Mesothelial cell of epicardium (in vitro differentiated cells): ENCODE measurements around the gene PXK. TPM values are rescaled to one million over a fixed set of nuclear protein-coding genes. Genes with fewer than 3 reads are reported as not detected.
A peak's percentile ranks its signal among the peaks of the same experiment; 100 is the strongest.

Experiments used
- DNase-seq, 2 experiments: peaks; one replicate each; pipeline ENCODE4 v3.0.0; 2021; ENCODE audit warnings: low spot score in 2 of 2; ENCODE audit not compliant: unreplicated experiment in 2 of 2
- H3K27ac Mint-ChIP-seq: 2 replicates; pipeline ENCODE4 v1.8.0; 2021; ENCODE audit warnings: mixed read lengths
- H3K27me3 Mint-ChIP-seq: 2 replicates; pipeline ENCODE4 v1.8.0; 2021; ENCODE audit warnings: low read depth, mixed read lengths
- H3K36me3 Mint-ChIP-seq: 2 replicates; pipeline ENCODE4 v1.8.0; 2021; ENCODE audit warnings: mixed read lengths
- H3K4me1 Mint-ChIP-seq: 2 replicates; pipeline ENCODE4 v1.8.0; 2021; ENCODE audit warnings: mixed read lengths
- H3K4me3 Mint-ChIP-seq: 2 replicates; pipeline ENCODE4 v1.8.0; 2021; ENCODE audit warnings: mild to moderate bottlenecking, moderate library complexity, mixed read lengths
- H3K9me3 Mint-ChIP-seq: 2 replicates; pipeline ENCODE4 v1.8.0; 2021; ENCODE audit warnings: mixed read lengths
- CTCF ChIP-seq: fragments of 200-600 bp; sonication (generic); IDR thresholded peaks from one replicate; pipeline ENCODE4 v1.5.0; 2021; ENCODE audit warnings: antibody characterized with exemption; ENCODE audit not compliant: unreplicated experiment
- total RNA-seq: library from RNA; stranded (reverse); gene quantifications from 3 replicates; pipeline ENCODE4 v1.2.1, GENCODE V29; 2021

The PXK gene
- total RNA-seq, 1 donor from 2014 or later: 15.9 TPM

- H3K4me1 Mint-ChIP-seq: peaks cover 48% of the 10 kb centered on the region
- H3K36me3 Mint-ChIP-seq: no peaks in the 10 kb centered on the region
- H3K27me3 Mint-ChIP-seq: no peaks in the 10 kb centered on the region
- H3K4me3 Mint-ChIP-seq: peak overlapping the region; percentile 27
- no peaks in the 10 kb centered on the region for H3K9me3 Mint-ChIP-seq
- DNase-seq: no peak
- TF ChIP-seq CTCF: no peak
- H3K27ac Mint-ChIP-seq: peak overlapping the region; percentile 94
Measured at GRCh38 chr3:58388550-58389091, 55.9 kb downstream of the PXK start.

DNA sequence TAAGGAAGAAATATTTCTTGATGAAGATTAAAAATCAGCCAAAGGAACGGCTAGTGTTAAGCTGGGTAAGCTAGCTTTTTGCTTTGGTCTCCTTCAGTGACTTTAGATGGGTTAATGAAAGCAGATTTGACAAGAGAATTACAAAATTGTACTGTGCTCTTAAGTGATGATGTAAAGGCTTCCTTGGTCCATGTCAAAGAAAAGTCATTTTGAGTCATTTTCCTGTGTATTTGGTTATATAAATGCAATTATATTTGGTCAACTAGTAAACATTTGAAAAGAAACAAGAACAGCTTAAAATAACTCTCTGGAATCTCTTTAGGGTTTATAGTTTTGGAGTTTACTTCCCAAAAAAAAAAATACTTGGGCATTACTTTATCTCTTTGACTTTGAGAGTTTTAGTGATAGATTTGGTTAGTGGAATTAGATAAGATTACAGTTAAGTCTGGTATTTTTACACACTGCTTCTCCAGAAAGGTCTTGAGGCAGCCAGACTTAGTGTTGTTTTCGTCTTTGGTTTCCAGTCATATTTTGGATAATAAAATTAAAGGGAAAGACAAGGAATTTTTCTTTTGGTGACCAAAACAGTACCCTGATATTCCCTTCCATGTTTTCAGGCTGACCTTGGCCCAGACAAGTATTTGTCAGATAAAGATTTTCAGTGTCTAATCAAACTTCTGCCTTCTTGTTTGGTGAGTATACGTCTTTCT is 58.6 kb downstream of the PXK start:
- Mint-ChIP-seq H3K9me3 (no peaks in the 10 kb centered on the region), H3K4me1 (peaks cover 51% of the 10 kb centered on the region), H3K27ac (peak overlapping the region; percentile 94), H3K4me3 (no peak overlapping the region), H3K27me3 (no peaks in the 10 kb centered on the region), H3K36me3 (peaks cover under 1% of the 10 kb centered on the region)
- no peak for TF ChIP-seq CTCF
- DNase-seq: no peak

DNA sequence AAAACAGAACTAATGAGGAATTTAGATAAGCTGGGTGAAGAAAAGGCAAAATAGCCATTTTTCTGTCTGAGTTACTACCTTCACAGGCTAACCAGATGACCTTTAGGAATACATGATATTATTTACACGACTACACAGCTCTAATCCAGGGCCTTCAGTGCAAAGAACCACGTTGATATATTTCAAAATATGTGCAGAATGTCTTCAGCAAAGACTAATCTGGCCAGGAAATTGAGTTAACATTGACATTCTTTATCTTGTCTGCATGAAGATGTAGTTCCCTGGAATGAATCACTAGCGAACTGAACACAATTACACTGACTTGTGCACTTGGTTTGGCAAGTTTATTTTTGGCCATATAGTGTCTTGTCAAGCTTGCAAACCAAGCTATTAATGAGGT is 59.5 kb downstream of the PXK start:
- H3K36me3 Mint-ChIP-seq: peaks cover 6% of the 10 kb centered on the region
- TF ChIP-seq CTCF: no peak
- peak overlapping the region; percentile 94 for H3K27ac Mint-ChIP-seq
- H3K4me3 Mint-ChIP-seq: no peak overlapping the region
- no peaks in the 10 kb centered on the region for H3K27me3 Mint-ChIP-seq
- H3K9me3 Mint-ChIP-seq: no peaks in the 10 kb centered on the region
- H3K4me1 Mint-ChIP-seq: peaks cover 44% of the 10 kb centered on the region
- DNase-seq: no peak

- no peak overlapping the region for H3K4me3 Mint-ChIP-seq
- no peak overlapping the region for H3K27ac Mint-ChIP-seq
- DNase-seq: no peak
- H3K9me3 Mint-ChIP-seq: no peaks in the 10 kb centered on the region
- H3K27me3 Mint-ChIP-seq: no peaks in the 10 kb centered on the region
- TF ChIP-seq CTCF: no peak
- H3K4me1 Mint-ChIP-seq: peaks cover 28% of the 10 kb centered on the region
- peaks cover 8% of the 10 kb centered on the region for H3K36me3 Mint-ChIP-seq
Measured at GRCh38 chr3:58394339-58394738, 61.6 kb downstream of the PXK start.

DNA sequence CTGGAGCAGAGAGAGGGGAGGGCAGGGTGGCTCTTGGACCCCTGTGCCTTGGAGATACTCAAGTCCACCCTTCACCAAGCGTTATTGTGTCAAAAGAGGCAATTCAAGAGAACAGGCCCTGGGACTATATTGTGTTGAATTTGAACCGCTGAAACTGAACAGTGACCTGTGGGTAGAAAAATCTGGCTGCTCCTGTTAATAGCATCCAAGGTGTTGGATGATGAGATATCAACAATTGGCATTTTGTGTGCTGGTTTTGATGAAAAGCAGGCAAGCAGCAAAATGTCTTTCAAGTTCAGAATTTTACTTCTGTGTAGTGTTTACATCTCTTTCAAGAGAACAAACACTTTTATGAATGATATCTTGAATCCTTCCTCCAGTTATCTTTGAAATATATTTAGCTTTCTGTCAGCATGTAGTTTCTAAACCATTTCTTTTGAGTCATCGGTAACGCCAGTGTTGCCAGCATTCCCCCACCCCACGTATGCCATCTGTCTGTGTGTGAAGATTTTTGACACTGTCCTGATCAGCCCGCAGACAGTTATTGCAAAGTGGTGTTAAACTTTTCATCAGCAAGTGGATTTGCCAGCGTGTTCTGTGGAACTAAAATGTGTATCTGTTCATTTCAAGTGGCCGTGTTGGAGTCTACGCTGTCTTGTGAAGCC is 66.1 kb downstream of the PXK start:
- no peaks in the 10 kb centered on the region for H3K9me3 Mint-ChIP-seq
- no peaks in the 10 kb centered on the region for H3K27me3 Mint-ChIP-seq
- no peak for DNase-seq
- peaks cover 8% of the 10 kb centered on the region for H3K36me3 Mint-ChIP-seq
- H3K27ac Mint-ChIP-seq: peak overlapping the region; percentile 34
- peaks cover 7% of the 10 kb centered on the region for H3K4me1 Mint-ChIP-seq
- no peak overlapping the region for H3K4me3 Mint-ChIP-seq
- no peak for TF ChIP-seq CTCF
